ENCODE results near the gene PPP1R2C.
A peak's percentile ranks its signal among the peaks of the same experiment; 100 is the strongest.

Gene PPP1R2C

GRCh38 chrX:42778096-42778495 is at the start of gene PPP1R2C:
PPP1R2C (minus strand) TSS chrX:42778163; CDS start chrX:42778079, 84 bp downstream.
- DNase-seq: peak; percentile 44 to 55

GRCh38 chrX:42825201-42825600 is 47.2 kb upstream of the PPP1R2C start:
- no peak for DNase-seq

GRCh38 chrX:42824541-42824940 is 46.6 kb upstream of the PPP1R2C start:
- DNase-seq: no peak

GRCh38 chrX:42823443-42823842 is 45.5 kb upstream of the PPP1R2C start:
- no peak for DNase-seq

GRCh38 chrX:42821803-42822443 is 44.0 kb upstream of the PPP1R2C start:
- DNase-seq: no peak

GRCh38 chrX:42818151-42818921 is 40.4 kb upstream of the PPP1R2C start:
- no peak for DNase-seq

GRCh38 chrX:42809569-42809968 is 31.6 kb upstream of the PPP1R2C start:
- DNase-seq: no peak

GRCh38 chrX:42807393-42807792 is 29.4 kb upstream of the PPP1R2C start:
- DNase-seq: no peak

GRCh38 chrX:42804524-42804923 is 26.6 kb upstream of the PPP1R2C start:
- DNase-seq: no peak

- no peak for DNase-seq
Observed at GRCh38 chrX:42803320-42803719, 25.4 kb upstream of the PPP1R2C start.

GRCh38 chrX:42797651-42798269 is 19.8 kb upstream of the PPP1R2C start:
- DNase-seq: no peak

GRCh38 chrX:42783451-42783850 is 5.5 kb upstream of the PPP1R2C start:
- no peak for DNase-seq

- no peak for DNase-seq
Observed at GRCh38 chrX:42776195-42776594, 1.8 kb downstream of the PPP1R2C start.

- DNase-seq: no peak
Observed at GRCh38 chrX:42772874-42773273, 5.1 kb downstream of the PPP1R2C start.

GRCh38 chrX:42771506-42772335 is 6.2 kb downstream of the PPP1R2C start:
- DNase-seq: no peak

- no peak for DNase-seq
Observed at GRCh38 chrX:42770566-42770965, 7.4 kb downstream of the PPP1R2C start.

GRCh38 chrX:42759881-42760280 is 18.1 kb downstream of the PPP1R2C start:
- DNase-seq: no peak

GRCh38 chrX:42755815-42756214 is 22.1 kb downstream of the PPP1R2C start:
- no peak for DNase-seq

GRCh38 chrX:42754603-42755002 is 23.4 kb downstream of the PPP1R2C start:
- DNase-seq: no peak

- DNase-seq: no peak
Observed at GRCh38 chrX:42754115-42754514, 23.8 kb downstream of the PPP1R2C start.

GRCh38 chrX:42752730-42753129 is 25.2 kb downstream of the PPP1R2C start:
- DNase-seq: no peak

GRCh38 chrX:42751573-42751972 is 26.4 kb downstream of the PPP1R2C start:
- no peak for DNase-seq
